Pancreas (tissue), 10 donors: ENCODE measurements around the gene NAV2. TPM values are rescaled to one million over a fixed set of nuclear protein-coding genes. Genes with fewer than 3 reads are reported as not detected.
"Not testable (repeated sequence)": the region's sequence is repeated elsewhere in the genome, so short reads cannot be mapped to it uniquely, and the experiment has no call there.

Source experiments
- ATAC-seq, 4 donors: fragments of 200-7000 bp; cut with Tn5 transposase; one replicate each; pipeline versions ENCODE4 v1.8.0 to v1.9.1; 2020; ENCODE audit warnings: mild to moderate bottlenecking in 4 of 4, moderate library complexity in 4 of 4
- DNase-seq, 6 donors: peaks; one replicate each; pipeline ENCODE4 v3.0.0-alpha.2; 2020
- FAIRE-seq: peaks from 2 replicates; lab custom pipeline; 2012; peaks lifted over from hg19 to GRCh38; lab: Jason Lieb, UNC
- H3K27ac ChIP-seq, 4 donors: fragments of 200-600 bp; sonication (generic); 1 replicate in 3 of 4; 2 replicates in 1 of 4; pipeline versions ENCODE4 v1.5.0 to v1.8.0; 2020
- H3K27me3 ChIP-seq, 4 donors: fragments of 200-600 bp; one replicate each; pipeline ENCODE4 v1.8.0; 2021
- H3K36me3 ChIP-seq, 3 donors: fragments of 200-600 bp; sonication (generic) in 1 of 3; one replicate each; pipeline versions ENCODE4 v1.5.0 to v1.8.0; 2020 to 2021
- H3K4me1 ChIP-seq, 3 donors: fragments of 200-600 bp; one replicate each; pipeline ENCODE4 v1.8.0; 2021
- H3K4me3 ChIP-seq, 4 donors: fragments of 200-600 bp; sonication (generic) in 2 of 4; one replicate each; pipeline versions ENCODE4 v1.5.0 to v1.8.0; 2020 to 2021
- H3K9me3 ChIP-seq, 4 donors: fragments of 200-600 bp; one replicate each; pipeline ENCODE4 v1.8.0; 2021
- CTCF ChIP-seq, 4 donors: fragments of 200-600 bp; sonication (generic) in 3 of 4; IDR thresholded peaks; one replicate each; pipeline versions ENCODE4 v1.5.0 to v1.8.0; 2021; ENCODE audit warnings: antibody characterized with exemption in 4 of 4
- WGBS, 2 donors: extraction: QIAGEN DNeasy Blood & Tissue Kit; methylation state at CpG; one replicate each; pipeline ENCODE4 v1.1.7; 2013; 5-methylcytosine and 5-hydroxymethylcytosine counted together
- intact Hi-C, 3 donors: fragments of 100-400 bp; cut with DNase I; formaldehyde crosslinking; loops; one replicate each; pipeline versions ENCODE4 v1.11.1 to v1.14.2; 2022
- polyA plus RNA-seq, 2 donors: library from polyadenylated mRNA; stranded (reverse); fragments of 200-250 nt; gene quantifications; one replicate each; pipeline ENCODE4 v1.2.3, GENCODE V29; 2013
- total RNA-seq, 6 donors: library from RNA; stranded (reverse); fragmentation: NEBNext Ultra II Directional in 4 of 6; extraction: Animal tissue kit (Norgen Biotek cat#: 25700) in 4 of 6; gene quantifications; one replicate each; pipeline versions ENCODE4 v1.2.1 to v1.2.4, GENCODE V29; 2021 to 2023
- donor health status: healthy with polysubstance abuse.
- donor health status: DM: no; HTN: no; CAD: no; lungs with moderate emphysema.
- donor health status: DM: no; HTN: no; CAD: no.
- donor health status: control.
- donor health status: control.
- donor health status: Bipolar disorder and iron deficiency.
- donor health status: DM: yes; HTN: yes; CAD: no.
- donor health status: DM: no; HTN: no; CAD: no.
- donor health status: DM: no; HTN: no; CAD: no.
- donor health status: DM: yes; HTN: yes; CAD: no.

The NAV2 gene
- total and polyA plus RNA-seq, 8 donors: 5.8 to 26.9 (median 16.3) TPM

DNA sequence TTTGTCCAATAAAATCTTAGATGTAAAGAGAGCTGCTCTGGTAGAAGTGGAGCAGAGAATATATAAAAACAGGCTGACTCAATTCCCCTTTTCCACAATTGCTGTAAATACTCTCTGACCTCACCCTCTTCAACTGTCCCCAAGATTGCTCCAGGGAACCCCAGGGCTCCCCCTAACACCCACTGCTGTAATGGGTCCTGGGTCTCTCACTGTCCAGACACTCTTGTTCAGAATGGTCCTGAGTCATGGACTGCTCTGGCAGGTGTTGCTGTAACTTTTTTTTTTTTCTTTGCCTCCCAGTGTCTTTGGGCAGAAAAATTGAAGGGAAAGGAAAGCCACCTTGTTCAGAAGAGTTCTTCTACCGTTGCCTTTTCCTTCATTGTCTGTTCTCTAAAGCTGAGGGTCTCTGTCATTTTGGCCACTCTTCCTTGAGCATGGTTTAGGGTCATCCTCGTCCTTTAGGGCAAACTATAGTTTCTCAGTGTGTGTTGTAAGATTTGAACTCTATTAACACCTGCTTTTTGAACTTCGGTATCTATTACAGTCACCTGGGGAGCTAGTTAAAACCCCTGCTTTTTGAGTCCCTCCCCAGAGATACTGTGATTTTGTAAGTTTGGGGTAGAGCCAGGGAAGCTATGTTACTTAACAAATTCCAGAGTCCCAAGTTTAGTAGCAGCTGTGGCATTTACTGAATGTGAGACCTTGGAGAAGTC lies 209.5 kb downstream of the NAV2 start:
- WGBS, 2 donors: 94 to 97% methylated on average over 3 of the region's 3 CpGs

DNA sequence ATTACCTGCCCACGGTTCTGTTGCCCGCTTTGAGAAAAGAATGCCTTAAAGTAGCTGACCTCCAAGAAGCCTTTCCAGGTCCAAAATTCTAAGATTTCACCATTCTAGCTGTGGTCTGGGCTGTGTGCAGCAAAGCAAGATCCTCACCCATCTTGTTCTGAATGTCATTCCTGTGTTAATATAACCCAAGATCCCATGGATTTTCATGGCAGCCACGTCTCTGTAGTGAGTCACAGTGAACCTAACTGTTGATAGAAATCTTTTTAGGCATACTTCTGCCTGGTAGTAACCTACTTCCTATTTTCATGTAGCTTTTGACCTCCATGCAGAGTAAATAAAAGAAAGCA lies 210.0 kb downstream of the NAV2 start:
- Histone ChIP-seq H3K36me3 (no peaks in the 10 kb centered on the region), H3K27me3 (no peaks in the 10 kb centered on the region), H3K27ac (no peak overlapping the region), H3K4me3 (no peak overlapping the region), H3K9me3 (no peaks in the 10 kb centered on the region), H3K4me1 (no peaks in the 10 kb centered on the region)
- no peak for FAIRE-seq
- intact Hi-C loops: no loop called here
- 86 to 88% methylated on average over 3 of the region's 3 CpGs for WGBS, 2 donors
- no peak for DNase-seq
- no peak for TF ChIP-seq CTCF (IDR thresholded peaks at IDR 0.05)
- ATAC-seq: no peak

More for the DNA sequence above, 209.5 kb downstream of the NAV2 start:
- DNase-seq (no peak), FAIRE-seq (no peak), ATAC-seq (no peak)
- Histone ChIP-seq H3K4me3 (no peak overlapping the region), H3K9me3 (no peaks in the 10 kb centered on the region), H3K27ac (no peak overlapping the region), H3K27me3 (no peaks in the 10 kb centered on the region), H3K4me1 (no peaks in the 10 kb centered on the region), H3K36me3 (no peaks in the 10 kb centered on the region)
- intact Hi-C loops: no loop called here
- no peak for TF ChIP-seq CTCF (IDR thresholded peaks at IDR 0.05)

GRCh38 chr11:19923626-19924025 lies 211.0 kb downstream of the NAV2 start:
- Histone ChIP-seq H3K36me3 (no peaks in the 10 kb centered on the region), H3K4me1 (no peaks in the 10 kb centered on the region), H3K9me3 (no peaks in the 10 kb centered on the region), H3K27ac (no peak overlapping the region), H3K27me3 (no peaks in the 10 kb centered on the region), H3K4me3 (no peak overlapping the region)
- WGBS, 2 donors: 95 to 98% methylated on average over 1 of the region's 1 CpG
- no peak for DNase-seq
- intact Hi-C loops: no loop called here
- no peak for TF ChIP-seq CTCF (IDR thresholded peaks at IDR 0.05)
- ATAC-seq: no peak
- FAIRE-seq: no peak

DNA sequence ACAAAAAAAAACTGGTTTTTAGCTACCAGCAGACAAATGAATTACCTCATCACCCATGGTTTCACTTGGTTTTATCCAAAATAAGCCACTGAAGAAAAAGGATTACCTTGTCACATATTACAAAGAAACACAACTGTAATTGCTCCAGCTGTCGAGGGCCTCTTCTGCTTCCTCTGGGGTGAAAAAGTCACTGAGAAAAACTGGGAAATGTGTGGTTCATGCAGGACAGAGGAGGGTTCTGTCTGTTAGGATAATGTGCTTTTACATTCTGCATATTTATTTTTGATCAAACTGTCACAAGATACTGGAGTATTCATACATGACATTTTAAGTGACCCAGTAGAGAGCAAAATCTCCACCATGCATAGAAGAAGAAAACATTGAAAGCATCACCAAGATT lies 211.7 kb downstream of the NAV2 start:
- Histone ChIP-seq H3K27me3 (no peaks in the 10 kb centered on the region), H3K27ac (no peak overlapping the region), H3K36me3 (no peaks in the 10 kb centered on the region), H3K9me3 (no peaks in the 10 kb centered on the region), H3K4me3 (no peak overlapping the region), H3K4me1 (no peaks in the 10 kb centered on the region)
- WGBS, 2 donors: 95 to 96% methylated on average over 1 of the region's 1 CpG
- ATAC-seq (no peak), DNase-seq (no peak), FAIRE-seq (no peak)
- no peak for TF ChIP-seq CTCF (IDR thresholded peaks at IDR 0.05)
- intact Hi-C loops: no loop called here

DNA sequence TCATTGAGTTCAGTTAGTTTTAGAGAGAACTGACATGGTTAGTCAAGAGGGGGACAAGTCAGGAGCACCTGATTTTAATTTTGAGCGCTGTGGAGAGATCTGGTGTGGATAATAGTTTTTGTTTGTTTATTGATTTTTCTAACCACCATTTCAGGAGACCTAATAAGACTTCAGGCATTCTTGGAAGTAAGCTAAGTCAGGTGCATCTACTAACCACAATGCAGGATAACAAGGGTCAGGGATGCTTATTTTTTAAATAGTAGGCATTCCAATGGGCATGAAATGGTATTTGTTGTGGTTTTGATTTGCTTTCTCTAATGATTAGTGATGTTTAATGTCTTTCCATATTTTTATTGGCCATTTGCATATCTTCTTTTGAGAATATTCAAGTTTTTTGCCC lies 212.1 kb downstream of the NAV2 start:
- H3K9me3 ChIP-seq: no peaks in the 10 kb centered on the region
- H3K4me1 ChIP-seq: no peaks in the 10 kb centered on the region
- DNase-seq (no peak), ATAC-seq (no peak), FAIRE-seq (no peak)
- H3K4me3 ChIP-seq: no peak overlapping the region
- intact Hi-C loops: no loop called here
- 50 to 83% methylated on average over 1 of the region's 1 CpG for WGBS, 2 donors
- no peaks in the 10 kb centered on the region for H3K27me3 ChIP-seq
- no peaks in the 10 kb centered on the region for H3K36me3 ChIP-seq
- no peak for TF ChIP-seq CTCF (IDR thresholded peaks at IDR 0.05)
- no peak overlapping the region for H3K27ac ChIP-seq

DNA sequence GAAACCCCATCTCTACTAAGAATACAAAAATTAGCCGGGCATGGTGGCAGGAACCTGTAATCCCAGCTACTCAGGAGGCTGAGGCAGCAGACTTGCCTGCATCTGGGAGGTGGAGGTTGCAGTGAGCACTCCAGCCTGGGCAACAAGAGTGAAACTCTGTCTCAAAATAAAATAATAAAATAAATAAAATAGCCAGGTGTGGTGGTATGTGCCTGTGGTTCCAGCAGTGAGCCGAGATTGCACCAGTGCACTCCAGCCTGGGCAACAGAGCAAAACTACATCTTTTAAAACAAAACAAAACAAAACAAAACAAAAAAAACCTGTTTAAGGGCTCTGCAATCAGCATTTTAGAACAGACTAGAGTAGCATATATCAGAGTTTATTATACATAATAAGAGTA lies 214.8 kb downstream of the NAV2 start:
- ATAC-seq, FAIRE-seq, H3K36me3 ChIP-seq, H3K9me3 ChIP-seq, H3K27me3 ChIP-seq, intact Hi-C loops, H3K27ac ChIP-seq, H3K4me1 ChIP-seq, DNase-seq, H3K4me3 ChIP-seq: not testable (repeated sequence)
- 91 to 93% methylated on average over 2 of the region's 2 CpGs for WGBS, 2 donors
